K562 (cell line): ENCODE measurements around the gene EPB41L2. TPM values are rescaled to one million over a fixed set of nuclear protein-coding genes. Genes with fewer than 3 reads are reported as not detected.

Experiments used
- ATAC-seq: fragments of 200-7000 bp; cut with Tn5 transposase; 3 replicates; pipeline ENCODE4 v1.9.1; 2020; ENCODE audit warnings: moderate library complexity
- BruUV-seq: library from RNA; stranded (reverse); fragments of 400-500 nt; replicated peaks from 2 replicates; lab custom pipeline; 2021; lab: Mats Ljungman, UMichigan
- CTCF ChIA-PET: fragments of 300-600 bp; formaldehyde crosslinking; extraction: SDS; loops from one replicate; lab custom pipeline; 2021; ENCODE audit warnings: low intra/inter-chr PET ratio; lab: Yijun Ruan, JAX
- POLR2A ChIA-PET: fragments of 300-600, 350-650 bp; sonication (Branson Sonifier 250); formaldehyde crosslinking; extraction: SDS; loops from one replicate; lab custom pipeline; 2021; ENCODE audit warnings: antibody characterized with exemption, inconsistent platforms; lab: Yijun Ruan, JAX
- DNase-seq, 4 experiments: peaks; one replicate each; pipeline versions ENCODE4 v3.0.0 to v3.0.0-alpha.2; 2011 to 2018; ENCODE audit warnings: low spot score in 3 of 4, mixed read lengths in 3 of 4; ENCODE audit errors: extremely low read depth in 1 of 4
- FAIRE-seq: peaks from 2 replicates; lab custom pipeline; 2011; peaks lifted over from hg19 to GRCh38; lab: Jason Lieb, UNC
- H2AFZ ChIP-seq: 2 replicates; pipeline ENCODE4 v1.6.0; 2011; ENCODE audit warnings: low read depth, low read length, control low read depth, inconsistent platforms
- H3K27ac ChIP-seq: fragments of 200-600 bp; 3 replicates; pipeline ENCODE4 v1.8.0; 2011; ENCODE audit warnings: low read depth, mild to moderate bottlenecking, control low read depth, inconsistent platforms, low read length, moderate library complexity, mixed read lengths; ENCODE audit errors: extremely low read depth
- H3K27me3 ChIP-seq, 2 experiments: fragments of 300-600 bp in 1 of 2; 2 replicates in 1 of 2; 3 replicates in 1 of 2; pipeline versions ENCODE4 v1.6.0 to v1.8.0; 2011; ENCODE audit warnings: inconsistent platforms in 2 of 2, low read length in 2 of 2, mild to moderate bottlenecking in 1 of 2, mixed read lengths in 1 of 2, moderate library complexity in 1 of 2; ENCODE audit not compliant: control insufficient read depth in 2 of 2, insufficient read depth in 2 of 2
- H3K36me3 ChIP-seq: fragments of 300-600 bp; 3 replicates; pipeline ENCODE4 v1.8.0; 2011; ENCODE audit warnings: mild to moderate bottlenecking, low read length, inconsistent platforms; ENCODE audit not compliant: control insufficient read depth, insufficient read depth
- H3K4me1 ChIP-seq, 2 experiments: fragments of 200-600 bp in 1 of 2; replicated peaks in 1 of 2; 2 replicates in 1 of 2; 3 replicates in 1 of 2; pipeline versions ENCODE4 v1.5.1 to v1.8.0; 2011; ENCODE audit warnings: inconsistent platforms in 2 of 2, low read length in 2 of 2, mild to moderate bottlenecking in 1 of 2, mixed read lengths in 1 of 2, moderate library complexity in 1 of 2; ENCODE audit not compliant: control insufficient read depth in 2 of 2, insufficient read depth in 2 of 2
- H3K4me2 ChIP-seq: 2 replicates; pipeline ENCODE4 v1.6.1; 2011; ENCODE audit warnings: low read length, control low read depth, inconsistent platforms, mixed read lengths; ENCODE audit not compliant: insufficient read depth
- H3K4me3 ChIP-seq: fragments of 200-600 bp; sonication (generic), shearing (Covaris generic); 2 replicates; pipeline ENCODE4 v1.5.1; 2016; ENCODE audit warnings: control low read depth, inconsistent platforms
- H3K79me2 ChIP-seq: fragments of 200-600 bp; 3 replicates; pipeline ENCODE4 v1.8.0; 2011; ENCODE audit warnings: low read length, inconsistent platforms; ENCODE audit not compliant: control insufficient read depth, insufficient read depth
- H3K9ac ChIP-seq, 2 experiments: 2 replicates each; pipeline versions ENCODE4 v1.6.0 to v1.6.1; 2011; ENCODE audit warnings: low read depth in 2 of 2, low read length in 2 of 2, control low read depth in 1 of 2, inconsistent platforms in 1 of 2, mild to moderate bottlenecking in 1 of 2, mixed read lengths in 1 of 2; ENCODE audit not compliant: insufficient read depth in 1 of 2
- H3K9me1 ChIP-seq: one replicate; pipeline ENCODE4 v1.6.0; 2011; ENCODE audit warnings: inconsistent platforms, mild to moderate bottlenecking, low read length, moderate library complexity; ENCODE audit not compliant: control insufficient read depth, insufficient read depth
- H3K9me3 ChIP-seq: replicated peaks from 2 replicates; pipeline ENCODE4 v1.5.1; 2011; ENCODE audit warnings: low read depth, low read length, inconsistent platforms; ENCODE audit not compliant: control insufficient read depth, insufficient read depth
- H4K20me1 ChIP-seq: replicated peaks from 2 replicates; pipeline ENCODE4 v1.6.1; 2011; ENCODE audit warnings: low read length, inconsistent platforms, mixed read lengths; ENCODE audit not compliant: control insufficient read depth, insufficient read depth
- C11orf30 ChIP-seq: fragments of 450-650 bp; IDR thresholded peaks from 2 replicates; pipeline ENCODE4 v1.6.1; 2016; ENCODE audit warnings: low read depth, mild to moderate bottlenecking
- CREM ChIP-seq: IDR thresholded peaks from 2 replicates; pipeline ENCODE4 v1.6.1; 2014; ENCODE audit warnings: antibody characterized with exemption, low read depth
- HNRNPL ChIP-seq: fragments of 200-400 bp; formaldehyde crosslinking; IDR thresholded peaks from 2 replicates; pipeline ENCODE4 v1.6.1; 2017; ENCODE audit warnings: low read depth, mild to moderate bottlenecking, low read length
- HNRNPLL ChIP-seq: fragments of 200-400 bp; formaldehyde crosslinking; IDR thresholded peaks from 2 replicates; pipeline ENCODE4 v1.6.1; 2017; ENCODE audit warnings: low read length, low read depth, mild to moderate bottlenecking; ENCODE audit not compliant: poor library complexity, severe bottlenecking
- MAFF ChIP-seq: IDR thresholded peaks from 2 replicates; pipeline ENCODE4 v1.6.1; 2012; ENCODE audit warnings: low read length, improper control_type of control experiment
- MAFG ChIP-seq: fragments of 450-650 bp; conservative IDR thresholded peaks from 2 replicates; pipeline ENCODE4 v1.6.1; 2016; ENCODE audit warnings: missing genetic modification characterization, missing compliant biosample characterization
- MAFK ChIP-seq: IDR thresholded peaks from 2 replicates; pipeline ENCODE4 v1.6.1; 2011; ENCODE audit warnings: low read length, improper control_type of control experiment
- MEF2A ChIP-seq: IDR thresholded peaks from 2 replicates; pipeline ENCODE4 v1.6.1; 2011; ENCODE audit warnings: low read depth, mild to moderate bottlenecking, low read length, moderate library complexity; ENCODE audit not compliant: control insufficient read depth
- NELFE ChIP-seq: IDR thresholded peaks from 2 replicates; pipeline ENCODE4 v1.6.1; 2011; ENCODE audit warnings: mild to moderate bottlenecking; ENCODE audit not compliant: insufficient read depth, insufficient read length
- POLR3G ChIP-seq: IDR thresholded peaks from 2 replicates; pipeline ENCODE4 v1.6.1; 2011; ENCODE audit not compliant: insufficient read length, insufficient replicate concordance; ENCODE audit errors: extremely low read depth
- PRMT5 ChIP-seq: sonication (generic); formaldehyde crosslinking; IDR thresholded peaks from 2 replicates; pipeline ENCODE4 v1.5.0; 2020; ENCODE audit warnings: missing genetic modification reagents
- PYGO2 ChIP-seq: fragments of 450-650 bp; IDR thresholded peaks from 2 replicates; pipeline ENCODE4 v1.6.1; 2016; ENCODE audit warnings: mild to moderate bottlenecking, missing genetic modification characterization, moderate library complexity, missing compliant biosample characterization
- SIX5 ChIP-seq, 2 experiments: IDR thresholded peaks; 2 replicates each; pipeline ENCODE4 v1.6.1; 2011; ENCODE audit warnings: low read length in 2 of 2, borderline replicate concordance in 1 of 2, low read depth in 1 of 2, mild to moderate bottlenecking in 1 of 2, moderate library complexity in 1 of 2; ENCODE audit not compliant: insufficient read depth in 1 of 2
- TEAD2 ChIP-seq: fragments of 450-650 bp; IDR thresholded peaks from 2 replicates; pipeline ENCODE4 v1.6.1; 2016; ENCODE audit warnings: missing genetic modification characterization, control low read depth, missing compliant biosample characterization
- ZKSCAN8 ChIP-seq: fragments of 200-800 bp; sonication (Bioruptor generic); IDR thresholded peaks from 2 replicates; pipeline ENCODE4 v1.6.1; 2016; ENCODE audit warnings: missing genetic modification characterization, missing compliant biosample characterization
- ZNF197 ChIP-seq: fragments of 200-800 bp; sonication (Bioruptor generic); IDR thresholded peaks from 2 replicates; pipeline ENCODE4 v1.6.1; 2016; ENCODE audit warnings: low read depth, missing genetic modification characterization, missing compliant biosample characterization
- ZNF3 ChIP-seq: fragments of 250-450 bp; sonication (Bioruptor Pico); IDR thresholded peaks from 2 replicates; pipeline ENCODE4 v1.5.0; 2021; ENCODE audit warnings: mild to moderate bottlenecking, moderate library complexity
- ZNF316 ChIP-seq: fragments of 450-650 bp; IDR thresholded peaks from 2 replicates; pipeline ENCODE4 v1.6.1; 2016
- ZNF717 ChIP-seq: fragments of 250-450 bp; sonication (Bioruptor Pico); IDR thresholded peaks from 2 replicates; pipeline ENCODE4 v1.5.0; 2021
- ZNF830 ChIP-seq: fragments of 250-450 bp; sonication (Bioruptor Pico); IDR thresholded peaks from 2 replicates; pipeline ENCODE4 v1.5.0; 2021; ENCODE audit warnings: mild to moderate bottlenecking
- WGBS: fragments of 100-300 bp; shearing (Covaris generic); methylation state at CpG from one replicate; pipeline ENCODE4 v1.1.6; 2016; ENCODE audit warnings: low coverage, mixed read lengths; ENCODE audit not compliant: insufficient coverage; ENCODE audit errors: missing lambda C conversion rate; 5-methylcytosine and 5-hydroxymethylcytosine counted together
- in situ Hi-C: fragments of 300-500 bp; cut with MboI; formaldehyde crosslinking; loops from 4 replicates; pipeline ENCODE4 v1.15.0; 2018; ENCODE audit warnings: inconsistent platforms, mixed read lengths
- intact Hi-C: fragments of 100-400 bp; cut with micrococcal nuclease; formaldehyde crosslinking; loops from 2 replicates; pipeline ENCODE4 v1.14.2; 2022
- polyA plus RNA-seq, 8 experiments: library from polyadenylated mRNA; depleted of rRNA in 4 of 8; stranded (reverse) in 5 of 8; unstranded in 3 of 8; fragments of >200 nt; fragmentation: Nextera tagmentation in 2 of 8; fragmentation: Illumina TruSeq in 1 of 8; extraction: Ambion mirVana in 2 of 8; extraction: Trizol in 1 of 8; gene quantifications; 2 replicates each; pipeline versions ENCODE4 v1.2.1 to v1.2.3, GENCODE V29; 2011 to 2014; ENCODE audit warnings: inconsistent platforms in 1 of 8, missing spikeins in 1 of 8
- total RNA-seq, 7 experiments: library from RNA; depleted of rRNA in 6 of 7; stranded (reverse); fragments of >200 nt in 6 of 7; fragmentation: Illumina TruSeq in 2 of 7; extraction: Trizol in 2 of 7; gene quantifications; 2 replicates each; pipeline versions ENCODE4 v1.2.1 to v1.2.3, GENCODE V29; 2011 to 2021; ENCODE audit warnings: low replicate concordance in 1 of 7
- TF ChIP-seq, protein P1 (sequence below): fragments of 450-650 bp; formaldehyde crosslinking; IDR thresholded peaks from 2 replicates; pipeline ENCODE4 v1.4.0; 2020; ENCODE audit warnings: mild to moderate bottlenecking, moderate library complexity
- TF ChIP-seq, protein P2 (sequence below), 2 experiments: fragments of 250-450 bp in 1 of 2; fragments of 450-650 bp in 1 of 2; sonication (Bioruptor Pico) in 1 of 2; IDR thresholded peaks; 2 replicates each; pipeline versions ENCODE4 v1.6.1 to v1.8.0; 2016 to 2021; ENCODE audit warnings: mild to moderate bottlenecking in 2 of 2, moderate library complexity in 2 of 2, missing compliant biosample characterization in 1 of 2, missing genetic modification characterization in 1 of 2

Gene EPB41L2
- total and polyA plus RNA-seq, 9 of the 15 experiments (the other 6 are each of a cell fraction or from before 2014, with no cell fraction given): 5.1 to 53.6 (median 25.0) TPM

DNA sequence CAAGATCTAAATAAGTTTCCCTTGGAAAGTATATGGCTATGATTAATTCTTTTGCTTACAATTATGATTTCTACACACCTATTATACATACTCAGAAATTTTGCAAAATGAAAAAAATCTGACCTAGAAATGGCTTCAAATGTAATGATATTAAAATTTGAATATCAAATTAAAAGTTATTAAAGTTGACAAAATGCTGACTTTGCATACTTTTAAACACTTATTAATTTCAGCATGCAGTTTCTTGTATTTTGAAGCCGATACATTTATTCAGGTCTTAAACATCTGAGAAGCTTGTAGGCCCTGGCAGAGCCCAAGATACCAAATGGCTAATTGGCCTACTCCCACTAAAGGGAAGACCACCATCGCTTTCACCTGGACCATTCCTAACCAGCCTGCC lies 176.1 kb downstream of the EPB41L2 start:
- FAIRE-seq (no peak), DNase-seq (no peak), ATAC-seq (no peak)
- H4K20me1 ChIP-seq: no peaks in the 10 kb centered on the region; the same call in 1 of the 2 replicates
- H3K36me3 ChIP-seq: no peaks in the 10 kb centered on the region
- intact Hi-C loops (loop anchor here (5.0 kb wide), 1 partner anchor 1025 kb away; no protein-coding TSS in a partner anchor), in situ Hi-C loops (loop anchor here (10.0 to 25.0 kb wide), 2 partner anchors 228 to 650 kb away; no protein-coding TSS in a partner anchor)
- no peaks in the 10 kb centered on the region for H3K4me1 ChIP-seq
- no peaks in the 10 kb centered on the region for H3K9me1 ChIP-seq
- H3K27ac ChIP-seq: no peak overlapping the region
- 53% methylated on average over 2 of the region's 2 CpGs for WGBS
- H2AFZ ChIP-seq: no peak overlapping the region
- no TSS peak for BruUV-seq
- H3K4me2 ChIP-seq: no peak overlapping the region
- ChIA-PET POLR2A (no interaction called here), CTCF (interaction anchor here (1.5 kb wide), 1 partner anchor 742 kb away, joined by 5 read pairs; no protein-coding TSS in a partner anchor)
- H3K9me3 ChIP-seq: no peaks in the 10 kb centered on the region
- no peak overlapping the region for H3K4me3 ChIP-seq
- H3K27me3 ChIP-seq: no peaks in the 10 kb centered on the region
- H3K9ac ChIP-seq: no peak overlapping the region
- no peaks in the 10 kb centered on the region for H3K79me2 ChIP-seq
- TF ChIP-seq MAFG (tag) (peak; percentile 82), ZNF717 (CRISPR knock-in tag) (no peak), TEAD2 (no peak), MEF2A (no peak), ZNF197 (no peak), PYGO2 (no peak), CREM (no peak), SIX5 (IDR thresholded peaks at IDR 0.05; ENCODE audit: borderline replicate concordance in 1 of 2, insufficient read depth in 1 of 2, low read depth in 1 of 2, low read length in 2 of 2) (no peak), ZNF830 (no peak), POLR3G (no peak), MAFK (peak; percentile 90), HNRNPL (no peak), MAFF (peak; percentile 87), ZNF3 (CRISPR knock-in tag) (no peak), ZNF316 (peak; percentile 92), C11orf30 (peak; percentile 84), ZKSCAN8 (CRISPR knock-in tag) (no peak), HNRNPLL (no peak), NELFE (no peak), PRMT5 (CRISPR knock-in tag) (no peak)
- TF ChIP-seq, protein P1, sequence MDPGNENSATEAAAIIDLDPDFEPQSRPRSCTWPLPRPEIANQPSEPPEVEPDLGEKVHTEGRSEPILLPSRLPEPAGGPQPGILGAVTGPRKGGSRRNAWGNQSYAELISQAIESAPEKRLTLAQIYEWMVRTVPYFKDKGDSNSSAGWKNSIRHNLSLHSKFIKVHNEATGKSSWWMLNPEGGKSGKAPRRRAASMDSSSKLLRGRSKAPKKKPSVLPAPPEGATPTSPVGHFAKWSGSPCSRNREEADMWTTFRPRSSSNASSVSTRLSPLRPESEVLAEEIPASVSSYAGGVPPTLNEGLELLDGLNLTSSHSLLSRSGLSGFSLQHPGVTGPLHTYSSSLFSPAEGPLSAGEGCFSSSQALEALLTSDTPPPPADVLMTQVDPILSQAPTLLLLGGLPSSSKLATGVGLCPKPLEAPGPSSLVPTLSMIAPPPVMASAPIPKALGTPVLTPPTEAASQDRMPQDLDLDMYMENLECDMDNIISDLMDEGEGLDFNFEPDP (CRISPR knock-in tag): no peak
- TF ChIP-seq, protein P2, sequence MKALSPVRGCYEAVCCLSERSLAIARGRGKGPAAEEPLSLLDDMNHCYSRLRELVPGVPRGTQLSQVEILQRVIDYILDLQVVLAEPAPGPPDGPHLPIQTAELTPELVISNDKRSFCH (CRISPR knock-in tag; IDR thresholded peaks at IDR 0.05): no peak
- TF ChIP-seq, protein P2 (tag; IDR thresholded peaks at IDR 0.05): no peak
